Right renal cortex interstitium (tissue), 3 donors: Measurements from ENCODE around the gene ABHD2. TPM values are rescaled to one million over a fixed set of nuclear protein-coding genes. Genes with fewer than 3 reads are reported as not detected.

Source experiments
- polyA plus RNA-seq, 3 donors: library from polyadenylated mRNA; unstranded; fragments of 120-200 nt; gene quantifications; one replicate each; pipeline ENCODE4 v1.2.1, GENCODE V29; 2013; ENCODE audit not compliant: insufficient read length in 3 of 3

Gene ABHD2
- polyA plus RNA-seq, 3 donors = 32.7 to 35.7 (median 33.8) TPM

Other genes starting within 250 kb of the ABHD2 start
- gene HAPLN3, start 192.9 kb upstream of the ABHD2 start, polyA plus RNA-seq = 1 to 10 TPM; 2.1 to 3.9 (median 2.2) TPM
- gene MFGE8, start 175.1 kb upstream of the ABHD2 start, polyA plus RNA-seq = 10 to 100 TPM; 72.0 to 96.5 (median 91.2) TPM
- gene RLBP1, start 133.1 kb downstream of the ABHD2 start, polyA plus RNA-seq = not detected
- 10 to 100 TPM; 31.5 to 38.8 (median 38.3) TPM for gene FANCI, start 155.5 kb downstream of the ABHD2 start, polyA plus RNA-seq
- gene POLG, start 246.4 kb downstream of the ABHD2 start, polyA plus RNA-seq = 10 to 100 TPM; 47.8 to 50.2 (median 48.0) TPM